NCI-H1105 (cell line): ENCODE measurements around the gene CA5B.
"Not testable (repeated sequence)": the region's sequence is repeated elsewhere in the genome, so short reads cannot be mapped to it uniquely, and the experiment has no call there.

Experiments
- DNase-seq: peaks from one replicate; lab custom pipeline; 2025; lab: John Stamatoyannopoulos, UW

Gene CA5B, protein sequence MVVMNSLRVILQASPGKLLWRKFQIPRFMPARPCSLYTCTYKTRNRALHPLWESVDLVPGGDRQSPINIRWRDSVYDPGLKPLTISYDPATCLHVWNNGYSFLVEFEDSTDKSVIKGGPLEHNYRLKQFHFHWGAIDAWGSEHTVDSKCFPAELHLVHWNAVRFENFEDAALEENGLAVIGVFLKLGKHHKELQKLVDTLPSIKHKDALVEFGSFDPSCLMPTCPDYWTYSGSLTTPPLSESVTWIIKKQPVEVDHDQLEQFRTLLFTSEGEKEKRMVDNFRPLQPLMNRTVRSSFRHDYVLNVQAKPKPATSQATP

DNA sequence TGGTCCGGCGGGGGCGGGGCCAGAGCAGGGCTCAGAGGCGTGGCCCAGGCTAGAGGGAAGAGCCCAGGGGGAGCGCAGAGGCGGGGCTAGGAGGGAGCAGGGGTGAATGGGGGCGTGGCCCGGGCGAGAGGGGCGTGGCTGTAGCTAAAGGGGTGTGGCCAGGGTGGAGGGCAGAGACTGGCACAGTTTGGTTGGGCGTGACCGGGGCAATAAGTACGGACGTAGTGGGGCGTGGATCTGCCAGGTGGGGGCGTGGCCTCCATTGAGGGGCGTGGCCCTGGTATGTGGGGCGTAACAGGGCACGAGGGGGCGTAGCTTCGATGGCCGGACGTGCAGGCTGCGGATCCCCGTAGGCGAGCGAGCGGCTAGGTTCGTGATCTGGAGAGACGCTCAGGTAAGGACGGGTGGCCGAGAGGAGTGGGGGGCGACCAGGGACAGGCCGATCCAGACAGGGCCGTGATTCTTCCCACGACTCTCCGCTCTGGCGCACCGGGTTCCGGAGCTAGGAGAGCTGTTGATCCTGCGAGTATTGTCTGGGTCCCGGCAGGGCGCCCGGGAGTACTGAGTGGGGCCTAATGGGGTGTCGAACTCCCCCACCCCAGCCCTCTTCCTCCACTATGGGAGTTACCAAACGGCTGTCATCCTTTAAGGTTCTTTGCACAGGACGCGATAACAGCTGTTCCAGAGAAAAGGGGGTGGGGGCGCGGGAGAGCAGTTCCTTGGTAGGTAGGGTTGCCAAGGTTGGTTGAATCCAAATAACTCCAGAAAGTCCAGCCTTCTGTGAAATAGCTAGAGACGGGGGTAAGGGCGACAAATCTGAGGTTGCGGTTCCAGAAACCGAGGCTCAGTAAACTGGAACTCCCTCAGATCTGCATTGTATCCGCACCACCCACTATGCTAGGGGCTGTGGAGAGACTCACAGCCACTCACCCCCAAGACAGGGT is at the start of gene CA5B:
TSS of gene CA5B (plus strand) at position 312 of the 944 bp plus-strand sequence. CDS start 11,754 bp downstream, outside the sequence.
- peak; percentile 80 for DNase-seq

DNA sequence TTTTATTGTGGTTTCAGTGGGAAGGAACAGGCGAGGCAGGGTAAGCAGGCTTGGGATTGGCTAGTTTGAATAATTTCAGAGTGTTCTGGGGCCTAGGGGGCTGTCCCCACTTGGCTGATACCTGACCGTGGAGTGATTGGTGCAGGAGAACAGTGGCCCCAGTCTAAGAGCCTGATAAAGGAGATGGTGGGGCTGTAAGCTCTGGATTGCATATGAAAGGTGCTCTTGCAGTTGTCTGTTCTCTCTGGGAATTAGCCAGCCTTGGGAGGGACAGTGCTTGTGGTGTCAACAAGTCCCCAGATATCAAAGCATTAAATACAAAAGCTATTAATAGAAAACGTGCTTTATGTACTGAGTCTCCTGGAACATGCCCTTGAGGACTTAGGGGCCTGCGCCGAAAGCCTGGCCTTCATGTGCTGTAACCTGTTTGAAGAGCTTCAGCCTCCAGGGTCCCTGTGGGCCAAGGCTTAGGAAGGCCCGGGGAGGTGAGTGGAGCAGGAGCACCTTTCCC is 43.1 kb upstream of the CA5B start:
- no peak for DNase-seq

DNA sequence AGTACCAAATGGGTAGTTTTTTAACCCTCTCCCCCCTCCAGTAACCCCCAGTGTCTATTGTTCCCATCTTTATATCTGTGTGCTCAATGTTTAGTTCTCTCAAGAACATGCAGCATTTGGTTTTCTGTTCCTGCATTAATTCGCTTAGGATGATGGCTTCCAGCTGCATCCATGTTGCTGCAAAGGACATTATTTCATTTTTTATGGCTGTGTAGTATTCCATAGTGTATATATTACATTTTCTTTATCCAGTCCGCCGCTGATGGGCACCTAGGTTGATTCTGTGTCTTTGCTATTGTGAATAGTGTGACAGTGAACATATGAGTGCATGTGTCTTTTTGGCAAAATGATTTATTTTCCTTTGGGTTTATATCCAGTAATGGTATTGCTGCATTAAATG is 41.6 kb upstream of the CA5B start:
- no peak for DNase-seq

DNA sequence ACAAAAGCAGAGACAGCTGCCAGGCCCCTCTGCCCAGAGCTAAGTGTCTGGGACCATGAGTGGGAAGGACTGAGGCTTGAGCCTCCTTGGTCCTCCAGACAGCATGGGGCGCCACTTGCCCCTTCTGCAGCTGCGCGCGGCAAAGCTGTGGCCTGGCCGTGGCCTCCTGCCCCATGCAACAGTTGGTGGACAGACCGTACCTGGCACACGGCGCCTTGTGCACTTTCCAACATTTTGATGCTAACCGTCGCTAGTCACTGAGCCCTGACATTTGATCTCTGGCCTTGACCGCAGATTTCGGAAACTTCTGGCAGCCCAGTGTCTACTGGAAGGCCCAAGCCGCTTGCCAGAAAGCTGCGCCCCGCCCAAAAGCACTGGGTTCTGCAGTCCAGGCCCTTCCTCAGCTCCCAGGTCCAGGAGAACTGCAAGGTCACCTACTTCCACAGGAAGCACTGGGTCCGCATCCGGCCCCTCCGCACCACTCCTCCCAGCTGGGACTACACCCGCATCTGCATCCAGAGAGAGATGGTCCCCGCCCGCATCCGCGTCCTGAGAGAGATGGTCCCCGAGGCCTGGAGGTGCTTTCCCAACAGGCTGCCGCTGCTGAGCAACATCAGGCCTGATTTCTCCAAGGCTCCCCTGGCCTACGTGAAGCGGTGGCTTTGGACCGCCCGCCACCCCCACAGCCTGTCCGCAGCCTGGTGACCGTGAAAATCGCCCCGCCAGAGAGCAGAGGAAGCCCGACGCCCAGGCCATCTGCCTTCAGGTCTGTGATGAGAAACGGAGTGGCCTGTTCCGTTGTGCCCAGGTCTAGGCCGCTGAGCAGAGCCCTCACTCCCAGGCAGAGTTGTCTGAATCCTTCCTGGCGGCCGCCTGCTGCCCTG is 35.3 kb upstream of the CA5B start:
- DNase-seq, result no peak

DNA sequence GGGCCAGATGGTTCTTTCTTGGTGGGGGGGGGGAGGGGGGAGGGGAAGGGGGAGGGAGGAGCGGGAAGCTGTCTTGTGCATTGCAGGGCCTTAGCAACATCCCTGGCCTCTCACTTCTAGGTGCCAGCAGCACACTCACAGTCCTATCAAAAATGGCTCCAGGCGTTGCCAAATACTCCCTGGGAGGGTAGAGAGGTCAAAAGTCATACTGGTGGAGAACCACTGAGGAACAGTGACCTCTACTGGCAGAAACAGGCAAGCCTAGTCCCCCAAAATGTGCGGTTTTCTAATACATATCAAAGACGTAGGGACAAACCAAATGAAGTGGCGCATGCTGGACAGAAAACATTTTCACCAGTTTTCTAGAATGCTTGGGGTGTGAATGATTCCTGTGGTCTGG is 34.3 kb upstream of the CA5B start:
- DNase-seq, result not testable (repeated sequence)

DNA sequence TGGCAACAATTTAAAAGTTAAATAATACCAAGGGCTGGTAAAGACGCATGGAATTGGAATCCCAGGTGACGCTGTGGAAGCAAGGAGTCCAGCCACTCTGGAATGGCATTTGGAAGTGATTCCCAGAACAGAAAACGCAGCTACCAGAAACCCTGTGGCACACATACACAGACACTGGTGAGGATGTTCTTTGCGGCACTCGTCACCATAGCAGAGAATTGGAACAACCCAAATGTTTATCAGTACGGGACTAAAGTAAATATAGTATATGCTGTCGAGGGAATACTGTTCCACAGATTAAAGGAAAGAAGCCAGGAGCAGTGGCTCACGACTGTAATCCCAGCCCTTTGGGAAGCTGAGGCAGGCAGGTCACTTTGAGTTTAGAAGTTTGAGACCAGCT is 33.8 kb upstream of the CA5B start:
- not testable (repeated sequence) for DNase-seq

DNA sequence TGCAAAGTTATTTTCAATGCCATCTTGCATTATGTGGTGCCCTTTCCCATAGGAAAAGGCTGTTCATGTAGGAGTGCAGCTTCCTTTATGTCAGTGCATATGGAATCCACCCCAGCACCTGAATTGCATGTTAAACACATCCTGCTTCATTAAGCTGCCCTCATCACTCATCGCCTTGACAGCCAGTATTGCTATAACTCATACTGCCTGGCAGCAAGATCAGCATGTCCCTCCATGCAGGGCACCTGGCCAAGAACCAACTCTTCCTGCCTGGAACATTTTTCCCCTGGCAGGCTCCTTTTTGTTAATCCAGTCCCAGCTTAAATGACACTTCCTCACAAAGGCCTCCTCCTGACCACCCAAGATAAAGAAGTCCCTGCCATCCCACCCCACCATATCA is 23.5 kb upstream of the CA5B start:
- no peak for DNase-seq

DNA sequence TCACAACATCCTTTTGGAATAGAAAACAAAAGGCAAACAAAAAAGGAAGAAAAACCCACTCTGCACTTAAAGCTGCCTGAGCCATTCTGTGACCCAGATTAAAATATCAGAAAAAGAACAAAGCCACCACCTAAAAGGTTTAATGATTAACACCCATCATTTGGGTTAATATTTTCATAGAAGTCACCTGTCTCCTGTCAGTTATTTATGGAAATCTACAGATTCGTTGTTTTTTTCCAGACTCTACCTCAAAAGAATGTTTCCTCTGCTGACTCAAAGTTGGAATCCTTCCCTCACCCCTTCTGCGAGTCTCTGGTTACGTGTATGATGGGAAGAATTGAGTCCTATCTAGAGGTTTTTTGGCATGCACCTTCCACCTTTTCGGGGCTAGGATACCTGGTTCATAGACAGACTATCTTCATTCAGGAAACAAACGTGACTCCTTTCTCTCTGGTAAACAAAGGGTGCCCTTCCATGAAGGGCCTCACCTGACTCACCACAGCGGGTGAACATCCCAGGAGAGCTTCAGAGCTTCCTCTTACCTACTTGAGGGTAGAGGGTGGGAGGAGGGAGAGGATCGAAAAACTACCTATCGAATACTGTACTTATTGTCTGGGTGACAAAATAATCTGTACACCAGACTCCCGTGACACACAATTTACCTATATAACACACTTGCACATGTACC is 19.6 kb upstream of the CA5B start:
- no peak for DNase-seq

DNA sequence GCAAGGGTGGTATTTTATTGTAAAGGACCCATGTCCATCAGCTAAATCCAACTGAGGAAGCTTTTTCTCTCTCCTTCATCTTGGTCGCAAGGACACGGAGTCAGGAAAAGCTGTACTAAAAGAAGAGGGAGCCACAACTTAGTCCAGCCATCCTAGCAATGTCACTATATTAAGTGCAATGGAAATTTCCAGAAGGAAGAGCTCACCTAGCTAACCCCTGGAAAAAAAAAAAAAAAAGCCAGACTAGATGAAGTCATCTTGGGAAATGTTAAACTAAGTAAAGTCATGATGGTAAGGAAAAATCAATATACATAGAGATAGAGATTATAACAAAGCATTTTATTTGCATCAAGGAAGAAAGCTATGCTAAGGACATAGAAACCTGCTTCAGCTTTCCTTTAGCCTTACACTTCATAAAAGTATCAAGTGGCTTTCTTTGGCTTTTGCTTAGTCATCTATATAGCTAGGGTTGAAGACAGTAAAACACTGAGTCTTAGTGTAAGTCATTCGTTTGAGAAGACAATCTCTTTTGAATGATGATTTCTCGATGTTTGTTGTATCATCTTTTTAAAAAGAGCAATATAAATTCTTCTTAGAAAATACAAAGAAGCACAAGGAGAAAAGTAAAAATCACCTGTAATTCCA is 18.6 kb upstream of the CA5B start:
- DNase-seq, result no peak

DNA sequence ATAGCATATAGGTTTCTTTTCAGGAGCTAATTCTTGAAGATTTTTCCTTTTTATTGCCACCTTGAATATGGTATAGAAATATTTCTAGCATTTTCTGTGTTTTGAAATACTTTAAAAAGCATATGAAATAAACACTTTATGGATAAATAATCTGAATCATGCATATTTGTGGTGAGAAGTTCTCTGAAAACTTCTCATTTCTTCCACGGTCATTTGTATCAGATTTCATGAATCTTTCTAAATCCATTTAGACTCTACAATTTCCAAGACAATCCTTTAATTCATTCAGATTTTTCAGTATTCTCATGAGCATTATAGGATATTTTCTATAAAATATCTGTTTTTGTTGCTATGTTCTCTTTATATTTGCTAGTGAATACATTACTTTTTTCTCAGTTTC is 16.2 kb upstream of the CA5B start:
- no peak for DNase-seq

DNA sequence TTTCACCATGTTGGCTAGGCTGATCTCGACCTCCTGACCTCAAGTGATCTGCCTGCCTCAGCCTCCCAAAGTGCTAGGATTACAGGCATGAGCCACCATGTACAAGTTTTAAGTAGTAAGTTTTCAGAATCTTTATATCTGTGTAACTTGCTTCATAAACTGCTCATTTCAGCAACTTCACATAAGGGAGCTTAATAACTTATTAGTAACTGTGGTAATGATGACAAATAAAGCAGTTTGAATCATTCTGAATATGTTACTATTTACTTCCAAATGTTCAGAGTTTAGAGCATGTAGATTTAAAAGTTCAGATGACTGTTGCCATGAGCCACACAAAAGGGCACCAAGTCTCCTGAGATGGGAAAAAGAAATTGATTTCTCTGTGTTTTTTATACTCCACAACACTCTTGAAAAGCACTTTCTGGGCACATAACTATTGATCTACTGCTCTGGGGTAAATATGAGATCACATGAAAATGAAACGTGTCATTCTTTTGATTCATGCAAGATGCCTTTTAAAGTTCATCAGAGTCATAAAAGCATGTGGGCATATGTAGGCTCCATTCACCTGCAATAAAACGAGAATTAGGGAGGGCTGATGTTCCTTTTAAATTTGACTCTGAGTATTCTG is 14.1 kb upstream of the CA5B start:
- no peak for DNase-seq

DNA sequence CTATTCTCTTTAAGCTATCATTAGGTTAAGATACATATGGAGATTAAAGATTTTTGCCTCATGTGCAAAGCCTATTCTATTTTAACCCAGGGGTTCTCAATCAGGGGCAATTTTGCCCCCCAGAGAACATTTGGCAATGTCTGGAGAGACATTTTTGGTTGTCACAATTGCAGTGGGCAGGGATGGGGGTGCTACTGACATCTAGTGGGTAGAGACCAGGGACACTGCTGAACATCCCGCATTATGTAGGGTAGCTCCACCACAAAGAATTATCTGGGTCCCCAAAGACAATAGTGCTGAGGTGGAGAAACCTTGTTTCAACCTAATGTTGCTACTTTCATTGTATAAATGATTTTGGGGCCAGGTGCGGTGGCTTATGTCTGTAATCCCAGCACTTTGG is 13.2 kb upstream of the CA5B start:
- no peak for DNase-seq

DNA sequence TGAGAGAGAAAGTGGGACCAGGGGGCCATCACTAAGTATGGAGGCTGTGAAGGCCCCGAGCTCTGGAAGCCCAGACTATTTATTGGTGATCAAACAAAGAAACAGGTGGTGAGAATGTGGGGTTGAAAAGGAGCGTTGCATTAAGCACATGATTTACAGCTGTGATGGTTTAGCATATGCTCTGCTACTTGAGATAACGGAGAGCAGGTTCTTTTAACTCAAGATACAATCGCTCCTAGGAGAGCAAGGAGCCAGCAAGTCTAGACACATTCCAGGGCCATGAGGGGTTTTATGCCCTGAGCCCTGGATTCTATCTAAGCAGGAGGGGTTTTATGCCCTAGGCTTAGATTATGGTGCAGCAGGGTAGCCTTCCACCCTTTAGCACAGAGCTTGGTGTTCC is 6.7 kb upstream of the CA5B start:
- DNase-seq, result not testable (repeated sequence)

DNA sequence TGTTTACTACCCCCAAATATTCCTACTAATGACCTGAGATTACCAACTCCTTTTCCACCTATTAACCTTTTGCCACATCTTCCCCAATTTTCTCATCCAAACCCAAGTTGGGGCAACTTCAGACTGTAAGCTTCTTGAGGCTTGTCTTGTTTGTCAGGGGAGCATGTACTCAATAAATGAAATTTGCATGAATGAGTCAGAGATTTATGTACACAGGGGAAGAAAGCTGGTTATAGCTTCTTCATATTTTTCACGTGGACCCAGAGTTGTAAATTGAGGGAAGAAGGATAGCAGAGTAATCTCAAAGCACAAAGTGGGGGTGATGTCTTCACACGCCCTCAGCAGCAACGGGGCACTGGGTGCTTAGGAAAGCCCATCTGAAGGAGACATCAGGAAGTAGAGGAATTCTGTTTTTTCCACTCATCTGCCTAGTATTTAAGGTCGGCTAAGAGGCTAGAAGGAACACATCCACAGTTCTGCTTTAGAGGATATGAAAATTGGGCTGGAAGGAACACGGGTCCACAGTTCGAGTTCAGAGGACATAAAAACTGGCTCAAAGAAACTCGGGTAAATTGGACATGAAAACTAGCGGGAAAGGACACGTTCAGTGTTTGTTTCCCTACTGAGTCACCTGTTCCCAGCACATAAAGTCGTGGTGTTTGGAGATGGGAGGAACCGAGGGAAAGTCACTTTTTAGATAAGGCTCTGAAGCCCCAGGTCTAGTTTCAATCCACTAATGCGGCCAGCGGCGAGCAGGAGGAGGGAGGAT is 696 bp upstream of the CA5B start:
- DNase-seq, result no peak

DNA sequence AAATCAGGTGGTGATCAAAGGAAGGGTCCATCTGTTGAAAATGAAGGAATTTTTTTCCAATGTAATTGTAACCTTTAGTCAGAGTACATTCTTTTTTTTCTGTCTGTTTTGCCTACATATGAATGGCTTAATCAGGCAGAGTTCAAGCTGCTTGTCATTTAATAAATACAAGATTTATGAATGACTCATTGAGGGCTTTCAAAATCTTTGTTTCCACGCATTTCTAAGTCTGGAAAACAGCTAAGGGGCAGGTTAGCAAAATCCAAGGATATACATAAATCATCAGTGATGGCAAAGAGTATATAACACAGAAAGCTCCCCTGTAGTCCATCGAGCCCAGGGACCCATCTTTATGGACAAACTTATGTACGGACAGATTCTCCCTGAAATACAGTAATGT is 1.8 kb downstream of the CA5B start:
- no peak for DNase-seq

DNA sequence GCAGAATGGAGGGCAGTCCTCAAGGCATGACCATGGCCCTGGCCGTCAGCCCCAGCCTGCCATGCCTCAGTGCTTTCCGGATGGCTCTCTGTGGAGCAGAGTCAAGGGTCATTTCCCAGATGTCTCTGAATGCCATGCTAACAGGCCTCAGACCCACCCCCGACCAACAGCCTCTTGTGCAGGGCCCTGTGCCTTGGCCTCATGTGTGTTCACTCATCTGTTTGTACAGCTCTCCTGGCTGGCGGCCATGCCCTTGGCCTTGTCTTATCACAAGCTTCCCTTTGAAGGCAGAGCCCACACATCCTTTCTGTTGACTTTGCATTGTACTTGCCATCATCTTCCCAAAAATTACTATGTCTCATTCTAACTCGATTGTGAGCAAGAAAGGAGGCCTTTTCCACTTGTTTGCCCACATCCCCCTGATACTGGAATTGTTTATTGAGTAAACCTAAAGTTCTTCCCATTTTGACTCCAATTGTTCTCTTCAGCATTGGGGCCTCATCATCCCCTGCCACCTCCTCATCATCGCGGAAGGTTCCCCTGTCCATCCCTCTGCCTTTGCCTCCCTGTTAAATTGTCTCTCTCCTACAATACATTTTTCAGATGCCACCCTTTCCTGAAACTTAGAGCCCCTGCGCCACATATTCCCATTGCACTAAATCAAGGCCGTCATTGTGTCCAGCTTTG is 6.3 kb downstream of the CA5B start:
- no peak for DNase-seq

DNA sequence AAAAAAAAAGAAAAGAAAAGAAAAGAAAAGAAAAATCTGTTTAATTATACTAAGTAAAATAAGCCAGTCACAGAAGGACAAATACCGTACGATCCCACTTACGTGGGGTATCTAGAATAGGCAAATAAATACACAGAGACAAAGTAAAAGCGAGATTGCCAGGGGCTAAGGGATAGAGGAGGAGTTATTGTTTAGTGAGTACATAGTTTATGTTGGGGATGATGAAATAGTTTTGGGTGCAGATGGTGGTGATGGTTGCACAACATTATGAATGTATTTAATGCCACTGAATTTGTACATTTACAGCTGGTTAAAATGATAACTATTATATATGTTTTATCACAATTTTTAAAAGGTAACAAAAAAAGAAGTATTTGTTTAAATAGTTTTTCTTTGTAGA is 7.1 kb downstream of the CA5B start:
- no peak for DNase-seq

DNA sequence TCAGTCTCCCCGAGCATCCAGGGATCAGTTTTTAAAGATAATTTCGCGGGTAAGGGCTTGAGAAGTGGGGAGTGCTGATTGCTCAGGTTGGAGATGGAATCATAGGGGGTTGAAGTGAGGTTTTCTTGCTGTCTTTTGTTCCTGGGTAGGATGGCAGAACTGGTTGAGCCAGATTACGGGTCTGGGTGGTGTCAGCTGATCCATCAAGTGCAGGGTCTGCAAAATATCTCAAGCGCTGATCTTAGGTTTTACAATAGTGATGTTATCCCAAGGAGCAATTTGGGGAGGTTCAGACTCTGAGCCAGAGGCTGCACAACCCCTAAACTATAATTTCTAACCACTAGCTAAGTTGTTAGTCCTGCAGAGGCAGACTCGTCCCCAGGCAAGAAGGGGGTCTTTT is 8.6 kb downstream of the CA5B start:
- not testable (repeated sequence) for DNase-seq

DNA sequence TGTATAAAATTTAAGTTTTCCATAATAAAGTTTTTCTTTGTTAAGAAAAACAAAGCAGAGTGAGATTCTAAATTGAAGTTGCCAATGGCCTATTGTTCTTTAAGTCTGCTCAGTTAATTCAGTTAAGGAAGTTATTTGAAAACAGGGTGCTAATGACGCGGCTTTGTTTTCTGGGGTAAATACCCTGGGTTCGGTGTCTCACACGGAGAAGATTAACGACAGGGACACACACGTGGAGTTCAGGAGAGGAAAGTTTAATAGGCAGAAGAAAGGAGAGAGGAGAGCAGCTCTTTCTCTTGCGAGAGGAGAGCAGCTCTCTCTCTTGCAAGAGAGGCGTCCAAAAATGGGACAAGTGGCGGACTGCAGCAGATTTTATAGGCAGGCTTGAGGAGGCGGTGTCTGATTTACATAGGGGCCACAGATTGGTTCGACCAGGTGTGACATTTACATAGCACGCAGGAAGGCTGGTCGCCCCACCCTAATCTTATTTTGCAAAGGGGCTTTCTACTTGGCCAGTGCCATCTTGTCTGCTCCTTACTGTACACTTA is 9.6 kb downstream of the CA5B start:
- no peak for DNase-seq
